SK-N-MC (cell line): ENCODE data around the gene ZCWPW2.

Source experiments
- DNase-seq: peaks from one replicate; pipeline ENCODE4 v3.0.0-alpha.2; 2011; ENCODE audit warnings: low read depth, low spot score
- H3K27ac ChIP-seq: fragments of 200-600 bp; sonication (generic); 2 replicates; pipeline ENCODE4 v1.5.1; 2016; ENCODE audit warnings: mixed run types
- H3K36me3 ChIP-seq: fragments of 200-600 bp; sonication (generic); 2 replicates; pipeline ENCODE4 v1.6.1; 2017; ENCODE audit warnings: antibody characterized with exemption, low read length, mixed read lengths; ENCODE audit not compliant: insufficient read depth
- H3K4me3 ChIP-seq: fragments of 200-600 bp; sonication (generic); 2 replicates; pipeline ENCODE4 v1.5.1; 2016
- H3K9ac ChIP-seq: fragments of 200-600 bp; sonication (generic); 2 replicates; pipeline ENCODE4 v1.8.0; 2017; ENCODE audit warnings: mixed run types, mixed read lengths; ENCODE audit not compliant: insufficient read length
- H3K9me3 ChIP-seq: fragments of 200-600 bp; sonication (generic); 2 replicates; pipeline ENCODE4 v1.6.1; 2017; ENCODE audit warnings: low read depth, mild to moderate bottlenecking, antibody characterized with exemption, low read length, moderate library complexity, mixed read lengths
- EZH2 ChIP-seq: fragments of 200-600 bp; sonication (generic); IDR thresholded peaks from one replicate; pipeline ENCODE4 v1.6.1; 2017; ENCODE audit warnings: antibody characterized with exemption
- FOXP2 ChIP-seq: optimal IDR thresholded peaks from 2 replicates; pipeline ENCODE3; 2011; ENCODE audit warnings: mild to moderate bottlenecking, moderate library complexity; ENCODE audit not compliant: insufficient read depth; ENCODE audit errors: extremely low read length, control extremely low read depth
- POLR2AphosphoS5 ChIP-seq: IDR thresholded peaks from 2 replicates; pipeline ENCODE4 v1.6.1; 2012; ENCODE audit warnings: mild to moderate bottlenecking, low read depth, low read length, borderline replicate concordance

ZCWPW2 gene

GRCh38 chr3:28542351-28542750, 193.8 kb downstream of the ZCWPW2 start:
- TF ChIP-seq EZH2: no peak
- no peak overlapping the region for H3K27ac ChIP-seq
- no peak overlapping the region for H3K9ac ChIP-seq
- DNase-seq: no peak
- no peaks in the 10 kb centered on the region for H3K9me3 ChIP-seq
- H3K4me3 ChIP-seq: no peak overlapping the region
- no peaks in the 10 kb centered on the region for H3K36me3 ChIP-seq

- H3K27ac ChIP-seq: no peak overlapping the region
- TF ChIP-seq FOXP2: no peak
- TF ChIP-seq POLR2AphosphoS5: no peak
- no peak for TF ChIP-seq EZH2
- no peak overlapping the region for H3K9ac ChIP-seq
- H3K9me3 ChIP-seq: no peaks in the 10 kb centered on the region
- no peaks in the 10 kb centered on the region for H3K36me3 ChIP-seq
- H3K4me3 ChIP-seq: no peak overlapping the region
- DNase-seq: no peak
Measured at GRCh38 chr3:28544236-28544635, 195.7 kb downstream of the ZCWPW2 start.

- Histone ChIP-seq H3K9ac (no peak overlapping the region), H3K27ac (no peak overlapping the region), H3K9me3 (no peaks in the 10 kb centered on the region), H3K36me3 (no peaks in the 10 kb centered on the region), H3K4me3 (no peak overlapping the region)
- no peak for DNase-seq
- TF ChIP-seq EZH2 (no peak), POLR2AphosphoS5 (no peak), FOXP2 (no peak)
Measured at GRCh38 chr3:28544831-28545230, 196.3 kb downstream of the ZCWPW2 start.

GRCh38 chr3:28547677-28548076, 199.2 kb downstream of the ZCWPW2 start:
- Histone ChIP-seq H3K9ac (no peak overlapping the region), H3K4me3 (no peak overlapping the region), H3K9me3 (no peaks in the 10 kb centered on the region), H3K36me3 (no peaks in the 10 kb centered on the region), H3K27ac (no peak overlapping the region)
- no peak for DNase-seq
- no peak for TF ChIP-seq POLR2AphosphoS5
- no peak for TF ChIP-seq FOXP2
- no peak for TF ChIP-seq EZH2

GRCh38 chr3:28553175-28553574, 204.7 kb downstream of the ZCWPW2 start:
- H3K36me3 ChIP-seq: no peaks in the 10 kb centered on the region
- no peak overlapping the region for H3K4me3 ChIP-seq
- TF ChIP-seq EZH2 (no peak), POLR2AphosphoS5 (no peak), FOXP2 (no peak)
- H3K27ac ChIP-seq: no peak overlapping the region
- no peaks in the 10 kb centered on the region for H3K9me3 ChIP-seq
- H3K9ac ChIP-seq: no peak overlapping the region
- DNase-seq: no peak

GRCh38 chr3:28556195-28556594, 207.7 kb downstream of the ZCWPW2 start:
- Histone ChIP-seq H3K9ac (no peak overlapping the region), H3K9me3 (no peaks in the 10 kb centered on the region), H3K27ac (no peak overlapping the region), H3K36me3 (no peaks in the 10 kb centered on the region), H3K4me3 (no peak overlapping the region)
- TF ChIP-seq POLR2AphosphoS5 (no peak), FOXP2 (no peak), EZH2 (no peak)
- no peak for DNase-seq

GRCh38 chr3:28564211-28564610, 215.7 kb downstream of the ZCWPW2 start:
- no peaks in the 10 kb centered on the region for H3K36me3 ChIP-seq
- no peak for DNase-seq
- H3K4me3 ChIP-seq: no peak overlapping the region
- no peak overlapping the region for H3K9ac ChIP-seq
- H3K9me3 ChIP-seq: no peaks in the 10 kb centered on the region
- H3K27ac ChIP-seq: no peak overlapping the region
- no peak for TF ChIP-seq FOXP2
- no peak for TF ChIP-seq EZH2
- TF ChIP-seq POLR2AphosphoS5: no peak

GRCh38 chr3:28569357-28569756, 220.8 kb downstream of the ZCWPW2 start:
- Histone ChIP-seq H3K4me3 (no peak overlapping the region), H3K27ac (no peak overlapping the region), H3K9me3 (no peaks in the 10 kb centered on the region), H3K36me3 (no peaks in the 10 kb centered on the region), H3K9ac (no peak overlapping the region)
- no peak for TF ChIP-seq POLR2AphosphoS5
- no peak for TF ChIP-seq FOXP2
- TF ChIP-seq EZH2: no peak
- no peak for DNase-seq

- Histone ChIP-seq H3K9ac (no peak overlapping the region), H3K36me3 (no peaks in the 10 kb centered on the region), H3K27ac (no peak overlapping the region), H3K9me3 (no peaks in the 10 kb centered on the region), H3K4me3 (peak overlapping the region; percentile 12; the same call in 1 of the 2 replicates)
- DNase-seq: no peak
- no peak for TF ChIP-seq FOXP2
- TF ChIP-seq EZH2: no peak
- TF ChIP-seq POLR2AphosphoS5: no peak
Measured at GRCh38 chr3:28574036-28574435, 225.5 kb downstream of the ZCWPW2 start.
